ENCODE data around the gene IL37. TPM values are rescaled to one million over a fixed set of nuclear protein-coding genes. Genes with fewer than 3 reads are reported as not detected.

Gene IL37
- total RNA-seq, 4 donors from 2014 or later: 1.1 to 2.6 TPM; not detected in 2

DNA sequence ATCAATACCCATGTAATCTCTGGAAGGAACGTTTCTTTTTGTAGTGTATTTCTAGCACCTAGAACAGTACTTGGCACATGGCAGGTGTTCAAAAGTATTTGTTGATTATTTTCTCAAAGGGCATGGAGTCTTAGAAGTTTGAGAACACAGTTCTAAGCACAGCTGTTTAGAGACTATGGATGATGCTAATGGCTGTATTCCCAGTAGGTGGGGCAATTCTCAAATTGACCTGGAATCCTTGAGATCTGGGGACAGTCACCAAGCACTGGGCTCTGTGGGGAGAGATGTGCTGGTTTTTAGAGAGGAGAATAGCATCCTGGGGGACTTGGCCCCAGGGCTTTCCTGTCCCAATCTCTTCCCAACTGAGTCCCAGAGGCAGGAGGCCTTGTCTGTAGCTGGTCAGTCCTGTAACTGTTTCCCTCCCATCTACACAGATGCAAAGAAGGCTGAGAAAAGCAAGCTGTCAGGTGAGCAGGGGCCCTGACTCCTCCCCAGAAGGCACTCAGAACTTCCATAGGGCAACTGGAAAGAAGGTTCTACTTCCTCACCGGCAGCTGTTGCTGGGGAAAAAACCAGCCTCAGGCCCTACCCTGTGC lies 49.4 kb downstream of the IL37 start:
- in situ Hi-C loops (cut with MboI; ENCODE audit: low pct_ligation_motif_present in 1 of 4, low pct_unique_long_range_greater_than_20kb in 1 of 4, low sequenced_read_pairs in 3 of 4) (loop anchor here in 2 of 4 donors (25.0 kb wide), 2 partner anchors 223 to 348 kb away; no protein-coding TSS in a partner anchor), intact Hi-C loops (cut with DNase I; ENCODE audit: low total_unique reads) (no loop called here)
- Histone ChIP-seq H3K27me3 (no peaks in the 10 kb centered on the region), H3K9me3 (no peaks in the 10 kb centered on the region), H3K36me3 (no peaks in the 10 kb centered on the region), H3K27ac (no peak overlapping the region), H3K4me3 (no peak overlapping the region), H3K4me1 (no peaks in the 10 kb centered on the region)
- DNase-seq: no peak
- TF ChIP-seq, protein P1, sequence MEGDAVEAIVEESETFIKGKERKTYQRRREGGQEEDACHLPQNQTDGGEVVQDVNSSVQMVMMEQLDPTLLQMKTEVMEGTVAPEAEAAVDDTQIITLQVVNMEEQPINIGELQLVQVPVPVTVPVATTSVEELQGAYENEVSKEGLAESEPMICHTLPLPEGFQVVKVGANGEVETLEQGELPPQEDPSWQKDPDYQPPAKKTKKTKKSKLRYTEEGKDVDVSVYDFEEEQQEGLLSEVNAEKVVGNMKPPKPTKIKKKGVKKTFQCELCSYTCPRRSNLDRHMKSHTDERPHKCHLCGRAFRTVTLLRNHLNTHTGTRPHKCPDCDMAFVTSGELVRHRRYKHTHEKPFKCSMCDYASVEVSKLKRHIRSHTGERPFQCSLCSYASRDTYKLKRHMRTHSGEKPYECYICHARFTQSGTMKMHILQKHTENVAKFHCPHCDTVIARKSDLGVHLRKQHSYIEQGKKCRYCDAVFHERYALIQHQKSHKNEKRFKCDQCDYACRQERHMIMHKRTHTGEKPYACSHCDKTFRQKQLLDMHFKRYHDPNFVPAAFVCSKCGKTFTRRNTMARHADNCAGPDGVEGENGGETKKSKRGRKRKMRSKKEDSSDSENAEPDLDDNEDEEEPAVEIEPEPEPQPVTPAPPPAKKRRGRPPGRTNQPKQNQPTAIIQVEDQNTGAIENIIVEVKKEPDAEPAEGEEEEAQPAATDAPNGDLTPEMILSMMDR (IDR thresholded peaks at IDR 0.05): no peak
- no peak for TF ChIP-seq POLR2AphosphoS5 (IDR thresholded peaks at IDR 0.05)
- no peak for TF ChIP-seq POLR2A (IDR thresholded peaks at IDR 0.05)
- TF ChIP-seq EP300 (IDR thresholded peaks at IDR 0.05; ENCODE audit: low read depth): no peak
- WGBS, 2 donors (ENCODE audit: low coverage in 1 of 2): 40 to 50% methylated on average over 1 to 2 of the region's 2 CpGs

DNA sequence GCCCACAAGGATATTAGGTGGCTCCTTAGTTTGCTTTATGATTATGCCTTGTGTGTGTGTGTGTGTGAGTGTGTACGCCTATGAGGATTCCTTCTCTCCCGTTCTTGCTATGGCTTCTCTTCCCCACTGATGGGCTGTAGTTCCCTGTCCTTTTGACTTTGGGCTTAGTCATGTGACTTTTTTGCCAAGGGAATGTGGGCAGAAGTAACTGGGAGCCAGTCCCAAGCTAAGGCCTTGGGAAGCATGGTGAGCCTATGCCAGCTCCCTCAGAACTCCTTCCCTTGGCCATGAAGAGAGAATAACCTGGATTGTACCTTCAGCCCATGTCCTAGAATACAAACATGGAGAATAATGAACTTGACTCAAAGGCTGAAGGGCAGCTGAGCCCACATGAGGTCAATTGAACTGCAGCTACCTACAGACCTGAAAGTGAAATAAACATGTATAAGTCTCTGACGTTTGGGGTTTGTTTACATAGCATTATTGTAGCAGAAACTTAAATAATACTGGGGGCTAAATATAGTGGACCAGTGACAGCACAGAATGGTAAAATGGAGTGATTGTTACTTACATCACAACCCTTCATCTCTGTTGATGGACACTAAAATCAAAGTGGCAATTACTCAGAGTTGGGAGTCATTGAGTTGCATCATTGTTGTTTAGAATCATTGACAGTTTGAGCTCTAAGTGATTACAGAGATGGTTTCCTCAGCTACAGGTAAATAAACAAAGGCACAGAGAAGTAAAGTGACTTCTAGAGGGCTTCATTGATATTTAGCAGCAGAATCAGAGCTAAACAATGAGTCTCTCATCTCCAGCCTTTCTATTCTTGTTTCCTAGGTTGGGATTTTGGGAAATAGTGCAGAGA lies 51.6 kb downstream of the IL37 start:
- no peaks in the 10 kb centered on the region for H3K4me1 ChIP-seq
- no peak for DNase-seq
- in situ Hi-C loops (cut with MboI; ENCODE audit: low pct_ligation_motif_present in 1 of 4, low pct_unique_long_range_greater_than_20kb in 1 of 4, low sequenced_read_pairs in 3 of 4): loop anchor here in 2 of 4 donors (25.0 kb wide), 2 partner anchors 225 to 350 kb away; no protein-coding TSS in a partner anchor
- H3K4me3 ChIP-seq: no peak overlapping the region
- no peaks in the 10 kb centered on the region for H3K9me3 ChIP-seq
- H3K27me3 ChIP-seq: no peaks in the 10 kb centered on the region
- H3K36me3 ChIP-seq: no peaks in the 10 kb centered on the region
- no peak overlapping the region for H3K27ac ChIP-seq
- TF ChIP-seq, protein P1 (IDR thresholded peaks at IDR 0.05): no peak
- TF ChIP-seq EP300 (IDR thresholded peaks at IDR 0.05; ENCODE audit: low read depth) (no peak), POLR2A (IDR thresholded peaks at IDR 0.05) (no peak)
- intact Hi-C loops (cut with DNase I; ENCODE audit: low total_unique reads): no loop called here
- 50 to 65% methylated on average over 1 to 3 of the region's 3 CpGs for WGBS, 2 donors (ENCODE audit: low coverage in 1 of 2)

DNA sequence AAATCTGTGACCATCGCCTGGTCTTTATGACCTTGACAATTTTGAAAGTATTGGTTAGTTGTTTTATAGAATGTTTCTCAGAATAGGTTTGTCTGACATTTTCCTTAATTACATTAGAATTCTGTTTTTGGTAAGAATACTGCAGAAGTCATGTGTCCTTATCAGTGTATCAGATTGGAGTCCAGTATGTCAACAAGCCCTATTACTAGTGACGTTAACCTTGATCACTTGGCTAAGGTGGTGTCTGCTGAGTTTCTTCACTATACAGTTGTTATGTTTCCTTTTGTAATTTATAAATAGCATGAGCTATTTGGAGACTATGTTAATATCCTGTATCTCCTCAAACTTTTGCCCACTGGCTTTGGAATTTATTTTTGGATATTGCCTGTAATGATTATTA lies 56.1 kb downstream of the IL37 start:
- Histone ChIP-seq H3K4me1 (no peaks in the 10 kb centered on the region), H3K27ac (no peak overlapping the region), H3K27me3 (no peaks in the 10 kb centered on the region), H3K4me3 (no peak overlapping the region), H3K9me3 (no peaks in the 10 kb centered on the region), H3K36me3 (no peaks in the 10 kb centered on the region)
- WGBS, 2 donors (ENCODE audit: low coverage in 1 of 2): 87 to 89% methylated on average over 2 of the region's 2 CpGs
- TF ChIP-seq, protein P1 (IDR thresholded peaks at IDR 0.05): no peak
- TF ChIP-seq POLR2AphosphoS5 (IDR thresholded peaks at IDR 0.05) (no peak), EP300 (IDR thresholded peaks at IDR 0.05; ENCODE audit: low read depth) (no peak), POLR2A (IDR thresholded peaks at IDR 0.05) (no peak)
- DNase-seq: no peak
- in situ Hi-C loops (cut with MboI; ENCODE audit: low pct_ligation_motif_present in 1 of 4, low pct_unique_long_range_greater_than_20kb in 1 of 4, low sequenced_read_pairs in 3 of 4) (loop anchor here in 2 of 4 donors (25.0 kb wide), 2 partner anchors 230 to 355 kb away; no protein-coding TSS in a partner anchor), intact Hi-C loops (cut with DNase I; ENCODE audit: low total_unique reads) (no loop called here)

Other genes with a start within 250 kb of the IL37 start
- not detected for gene NT5DC4, start 190.1 kb upstream of the IL37 start, total RNA-seq
- gene CKAP2L, start 146.6 kb upstream of the IL37 start, total RNA-seq: 10 to 100 TPM in 1 of 4 donors, 1 to 10 TPM in 1, under 1 TPM in 1, not detected in 1; 0.64 to 33.0 (median 2.2) TPM
- not detected for gene IL1A, start 126.7 kb upstream of the IL37 start, total RNA-seq
- 1 to 10 TPM in 3 of 4 donors, not detected in 1; 1.9 to 7.1 (median 4.6) TPM for gene IL1B, start 74.4 kb upstream of the IL37 start, total RNA-seq
- gene IL36G, start 66.8 kb downstream of the IL37 start, total RNA-seq: 1 to 10 TPM in 1 of 4 donors, not detected in 3; 2.8 TPM
- not detected for gene IL36A, start 94.3 kb downstream of the IL37 start, total RNA-seq
- gene IL36B, start 141.7 kb downstream of the IL37 start, total RNA-seq: not detected
- not detected for gene IL36RN, start 148.0 kb downstream of the IL37 start, total RNA-seq
- not detected for gene IL1F10, start 156.8 kb downstream of the IL37 start, total RNA-seq
- 10 to 100 TPM in 1 of 4 donors, 1 to 10 TPM in 1, under 1 TPM in 2; 0.40 to 31.8 (median 5.5) TPM for gene IL1RN, start 216.4 kb downstream of the IL37 start, total RNA-seq